PFSK-1 (cell line): ENCODE measurements around the gene N4BP3.
A peak's percentile ranks its signal among the peaks of the same experiment; 100 is the strongest.

Experiments
- FOXP2 ChIP-seq: optimal IDR thresholded peaks from 2 replicates; pipeline ENCODE3; 2011; ENCODE audit warnings: borderline replicate concordance, control low read depth, inconsistent platforms; ENCODE audit not compliant: insufficient read depth; ENCODE audit errors: extremely low read length, extremely low read depth
- POLR2AphosphoS5 ChIP-seq: IDR thresholded peaks from 2 replicates; pipeline ENCODE4 v1.6.1; 2012; ENCODE audit warnings: low read depth, mild to moderate bottlenecking, control low read depth, low read length, moderate library complexity
- SIN3A ChIP-seq: IDR thresholded peaks from 2 replicates; pipeline ENCODE4 v1.6.1; 2012; ENCODE audit warnings: mild to moderate bottlenecking, low read length, moderate library complexity, borderline replicate concordance; ENCODE audit not compliant: insufficient read depth
- TAF1 ChIP-seq: IDR thresholded peaks from 2 replicates; pipeline ENCODE4 v1.6.1; 2012; ENCODE audit warnings: low read length, control low read depth, borderline replicate concordance; ENCODE audit not compliant: insufficient read depth
- TF ChIP-seq, protein P1 (sequence below), 2 experiments: IDR thresholded peaks; 2 replicates each; pipeline versions ENCODE4 v1.6.1 to v1.8.0; 2011 to 2012; ENCODE audit warnings: low read depth in 2 of 2, low read length in 2 of 2, control low read depth in 1 of 2, inconsistent platforms in 1 of 2, mild to moderate bottlenecking in 1 of 2, moderate library complexity in 1 of 2; ENCODE audit not compliant: insufficient read depth in 1 of 2

The N4BP3 gene

DNA sequence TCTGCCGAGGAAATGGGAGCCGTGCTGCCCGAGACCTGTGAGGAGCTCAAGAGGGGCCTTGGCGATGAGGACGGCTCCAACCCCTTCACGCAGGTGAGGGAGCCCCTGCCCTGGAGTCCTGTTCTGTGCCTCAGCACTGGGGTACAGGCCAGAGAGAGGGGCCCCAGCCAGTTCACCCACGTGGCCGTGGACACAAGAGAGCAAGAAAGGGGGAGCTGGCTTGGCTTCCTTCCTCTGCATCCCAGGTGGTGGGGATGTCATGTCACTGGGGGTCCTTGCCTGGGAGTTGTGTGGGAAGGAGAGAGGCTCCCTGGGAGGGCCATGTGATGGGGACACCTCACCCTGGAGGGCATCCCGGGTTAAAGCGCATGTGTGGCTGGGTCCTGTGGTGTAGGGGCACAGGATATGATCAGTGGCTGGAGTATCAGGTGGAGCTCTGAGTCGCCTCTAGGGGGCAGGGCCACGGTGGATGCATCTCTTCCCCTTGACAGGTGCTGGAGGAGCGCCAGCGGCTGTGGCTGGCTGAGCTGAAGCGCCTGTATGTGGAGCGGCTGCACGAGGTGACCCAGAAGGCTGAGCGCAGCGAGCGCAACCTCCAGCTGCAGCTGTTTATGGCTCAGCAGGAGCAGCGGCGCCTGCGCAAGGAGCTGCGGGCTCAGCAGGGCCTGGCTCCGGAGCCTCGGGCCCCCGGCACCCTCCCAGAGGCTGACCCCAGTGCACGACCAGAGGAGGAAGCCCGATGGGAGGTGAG, 7.5 kb downstream of the N4BP3 start:
- peak; percentile 73 for TF ChIP-seq FOXP2
- TF ChIP-seq TAF1: no peak
- TF ChIP-seq, protein P1, sequence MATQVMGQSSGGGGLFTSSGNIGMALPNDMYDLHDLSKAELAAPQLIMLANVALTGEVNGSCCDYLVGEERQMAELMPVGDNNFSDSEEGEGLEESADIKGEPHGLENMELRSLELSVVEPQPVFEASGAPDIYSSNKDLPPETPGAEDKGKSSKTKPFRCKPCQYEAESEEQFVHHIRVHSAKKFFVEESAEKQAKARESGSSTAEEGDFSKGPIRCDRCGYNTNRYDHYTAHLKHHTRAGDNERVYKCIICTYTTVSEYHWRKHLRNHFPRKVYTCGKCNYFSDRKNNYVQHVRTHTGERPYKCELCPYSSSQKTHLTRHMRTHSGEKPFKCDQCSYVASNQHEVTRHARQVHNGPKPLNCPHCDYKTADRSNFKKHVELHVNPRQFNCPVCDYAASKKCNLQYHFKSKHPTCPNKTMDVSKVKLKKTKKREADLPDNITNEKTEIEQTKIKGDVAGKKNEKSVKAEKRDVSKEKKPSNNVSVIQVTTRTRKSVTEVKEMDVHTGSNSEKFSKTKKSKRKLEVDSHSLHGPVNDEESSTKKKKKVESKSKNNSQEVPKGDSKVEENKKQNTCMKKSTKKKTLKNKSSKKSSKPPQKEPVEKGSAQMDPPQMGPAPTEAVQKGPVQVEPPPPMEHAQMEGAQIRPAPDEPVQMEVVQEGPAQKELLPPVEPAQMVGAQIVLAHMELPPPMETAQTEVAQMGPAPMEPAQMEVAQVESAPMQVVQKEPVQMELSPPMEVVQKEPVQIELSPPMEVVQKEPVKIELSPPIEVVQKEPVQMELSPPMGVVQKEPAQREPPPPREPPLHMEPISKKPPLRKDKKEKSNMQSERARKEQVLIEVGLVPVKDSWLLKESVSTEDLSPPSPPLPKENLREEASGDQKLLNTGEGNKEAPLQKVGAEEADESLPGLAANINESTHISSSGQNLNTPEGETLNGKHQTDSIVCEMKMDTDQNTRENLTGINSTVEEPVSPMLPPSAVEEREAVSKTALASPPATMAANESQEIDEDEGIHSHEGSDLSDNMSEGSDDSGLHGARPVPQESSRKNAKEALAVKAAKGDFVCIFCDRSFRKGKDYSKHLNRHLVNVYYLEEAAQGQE (IDR thresholded peaks at IDR 0.05; ENCODE audit: insufficient read depth in 1 of 2, low read depth in 2 of 2, low read length in 2 of 2): no peak
- no peak for TF ChIP-seq POLR2AphosphoS5

DNA sequence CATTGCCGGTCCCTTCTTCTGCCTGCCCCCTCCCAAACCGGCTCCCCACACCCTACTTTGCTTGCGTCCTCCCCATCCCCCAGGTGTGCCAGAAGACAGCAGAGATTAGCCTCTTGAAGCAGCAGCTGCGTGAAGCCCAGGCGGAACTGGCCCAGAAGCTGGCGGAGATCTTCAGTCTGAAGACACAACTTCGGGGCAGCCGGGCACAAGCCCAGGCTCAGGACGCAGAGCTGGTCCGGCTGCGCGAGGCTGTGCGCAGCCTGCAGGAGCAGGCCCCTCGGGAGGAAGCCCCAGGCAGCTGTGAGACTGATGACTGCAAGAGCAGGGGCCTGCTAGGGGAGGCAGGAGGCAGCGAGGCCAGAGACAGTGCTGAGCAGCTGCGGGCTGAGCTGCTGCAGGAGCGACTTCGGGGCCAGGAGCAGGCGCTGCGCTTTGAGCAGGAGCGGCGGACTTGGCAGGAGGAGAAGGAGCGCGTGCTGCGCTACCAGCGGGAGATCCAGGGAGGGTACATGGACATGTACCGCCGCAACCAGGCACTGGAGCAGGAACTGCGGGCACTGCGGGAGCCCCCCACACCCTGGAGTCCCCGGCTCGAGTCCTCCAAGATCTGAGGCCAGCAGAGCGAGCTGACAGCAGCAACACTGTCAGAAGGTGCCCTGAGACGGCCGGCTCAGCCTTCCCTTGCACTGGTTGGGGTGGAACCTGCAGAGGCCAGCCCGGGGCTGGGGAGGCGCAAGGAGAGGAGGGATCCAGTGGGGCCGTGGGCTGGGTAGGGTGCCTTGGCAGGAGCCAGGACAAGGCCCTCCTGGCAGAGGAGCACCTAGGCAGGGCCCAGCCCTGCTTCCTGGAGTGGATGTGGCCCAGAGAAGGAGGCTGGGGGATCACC, 8.3 kb downstream of the N4BP3 start:
- TF ChIP-seq FOXP2: no peak
- TF ChIP-seq, protein P1 (IDR thresholded peaks at IDR 0.05; ENCODE audit: insufficient read depth in 1 of 2, low read depth in 2 of 2, low read length in 2 of 2): no peak
- TF ChIP-seq POLR2AphosphoS5: no peak
- no peak for TF ChIP-seq SIN3A
- TF ChIP-seq TAF1: no peak

DNA sequence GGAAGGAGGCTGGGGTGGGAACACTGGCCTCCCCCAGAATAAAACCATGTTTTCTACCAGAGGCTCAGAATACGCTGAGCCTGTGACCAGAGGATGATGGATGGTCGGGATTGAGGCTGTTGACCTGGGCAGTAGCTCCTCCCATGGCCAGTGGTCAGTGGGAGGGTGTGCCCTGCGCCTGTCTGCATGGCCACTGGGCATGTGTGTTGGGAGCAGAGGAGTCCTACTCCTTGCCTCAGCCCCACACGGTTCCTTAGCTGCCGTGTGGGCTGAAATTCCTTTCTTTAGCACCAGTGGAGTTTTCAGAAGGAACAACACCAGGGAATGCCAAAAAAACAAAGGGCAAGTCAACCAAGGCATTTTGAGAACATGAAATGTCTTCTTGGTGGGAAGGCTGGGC, 9.0 kb downstream of the N4BP3 start:
- no peak for TF ChIP-seq FOXP2
- no peak for TF ChIP-seq SIN3A
- TF ChIP-seq, protein P1 (IDR thresholded peaks at IDR 0.05; ENCODE audit: insufficient read depth in 1 of 2, low read depth in 2 of 2, low read length in 2 of 2): no peak
- no peak for TF ChIP-seq TAF1
- TF ChIP-seq POLR2AphosphoS5: no peak

DNA sequence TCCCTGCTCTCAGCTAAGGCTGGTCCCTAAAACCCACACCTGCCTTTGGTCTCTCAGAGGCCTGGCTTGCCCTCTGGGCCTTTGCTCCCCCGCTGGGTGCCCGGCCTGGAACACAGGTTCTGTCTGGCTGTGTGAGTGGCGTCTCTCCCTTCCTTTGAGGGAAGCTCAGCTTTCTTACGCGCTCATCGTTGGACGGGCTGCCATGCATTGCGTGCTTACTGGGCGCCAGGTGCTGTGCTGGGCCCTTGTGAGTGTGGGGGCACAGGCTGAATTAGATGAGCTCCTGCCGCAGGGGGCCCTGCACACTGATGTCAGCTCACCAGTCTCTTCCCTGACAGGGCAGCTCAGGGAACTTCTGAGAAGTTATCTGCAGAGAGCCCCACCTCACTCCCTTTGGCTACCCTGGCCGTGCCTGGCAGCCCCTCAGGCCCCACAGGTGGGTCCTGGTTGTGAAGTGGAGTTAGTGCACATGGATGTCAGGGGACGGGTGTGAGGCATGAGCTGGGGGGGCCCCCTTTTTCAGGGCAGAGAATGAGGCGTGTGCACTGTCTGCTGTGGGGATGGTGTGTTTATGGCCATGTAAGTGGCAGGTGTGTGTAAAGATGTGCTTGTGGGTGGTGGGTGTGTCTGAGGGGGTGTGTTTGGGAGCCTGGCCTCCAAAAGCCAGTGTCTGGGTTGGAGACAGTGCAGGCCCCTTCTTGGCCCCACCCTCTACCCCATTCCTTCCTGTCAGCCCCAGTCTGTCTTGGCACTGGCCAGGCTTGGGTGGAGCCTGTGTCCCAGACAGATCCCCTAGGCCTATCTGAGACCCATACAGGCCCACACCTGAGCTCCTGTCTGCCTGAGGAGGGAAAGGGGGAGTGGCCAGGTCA, 10.0 kb downstream of the N4BP3 start:
- TF ChIP-seq, protein P1 (IDR thresholded peaks at IDR 0.05; ENCODE audit: insufficient read depth in 1 of 2, low read depth in 2 of 2, low read length in 2 of 2): no peak
- TF ChIP-seq SIN3A (no peak), TAF1 (no peak), FOXP2 (no peak), POLR2AphosphoS5 (no peak)
